Measurements from ENCODE around the gene MYH14. TPM values are rescaled to one million over a fixed set of nuclear protein-coding genes. Genes with fewer than 3 reads are reported as not detected.

The MYH14 gene
- total RNA-seq, 2 donors from 2014 or later: 2.6 to 11.1 TPM

DNA sequence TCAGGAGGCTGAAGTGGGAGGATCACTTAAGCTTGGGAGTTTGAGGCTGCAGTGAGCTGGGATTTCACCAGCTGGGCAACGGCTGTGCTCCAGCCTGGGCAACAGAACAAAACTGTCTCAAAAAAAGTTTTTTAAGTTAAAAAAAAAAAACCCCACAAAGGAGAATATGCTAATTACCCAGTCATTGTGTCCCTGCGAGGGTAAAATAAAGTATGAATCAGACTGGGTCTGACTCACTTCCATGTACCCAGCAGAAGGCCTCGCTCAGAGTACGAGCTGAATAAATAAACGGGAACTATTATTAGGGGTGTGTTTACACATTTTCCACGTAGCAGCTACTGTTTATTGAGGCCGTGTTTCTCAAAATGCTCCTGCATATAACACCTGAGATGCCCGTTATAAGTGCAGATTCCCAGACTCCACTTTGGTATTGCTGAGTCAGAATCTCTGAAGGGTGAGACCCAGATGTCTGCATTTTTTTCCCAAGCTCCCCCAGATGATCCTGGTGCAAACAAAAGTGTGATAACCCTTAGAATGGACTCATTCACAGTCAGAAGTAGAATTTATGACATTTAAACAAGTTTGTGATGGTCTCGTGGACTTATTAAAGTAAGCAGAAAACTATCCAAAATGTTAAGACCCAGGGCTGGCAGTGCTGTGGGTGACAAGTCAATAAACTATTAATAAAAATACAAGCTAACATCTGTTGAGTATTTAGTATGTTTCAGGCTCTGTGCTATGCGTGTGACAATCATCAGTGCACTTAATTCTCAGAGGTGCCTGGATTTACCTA lies 97.6 kb downstream of the MYH14 start:
- no peak overlapping the region for H3K27ac ChIP-seq
- H3K4me3 ChIP-seq: no peak overlapping the region
- TF ChIP-seq CTCF (IDR thresholded peaks at IDR 0.05): no peak
- DNase-seq (ENCODE audit: low spot score) (no peak), ATAC-seq (ENCODE audit: insufficient number of reproducible peaks, low FRiP score, low read depth) (no peak)
- peaks cover 4% of the 10 kb centered on the region for H3K36me3 ChIP-seq
- no peaks in the 10 kb centered on the region for H3K9me3 ChIP-seq
- H3K27me3 ChIP-seq (replicated peaks; ENCODE audit: insufficient read depth): no peaks in the 10 kb centered on the region
- no peaks in the 10 kb centered on the region for H3K4me1 ChIP-seq (ENCODE audit: control insufficient read depth in 1 of 2, low read depth in 2 of 2)

GRCh38 chr19:50301607-50301971 lies 98.2 kb downstream of the MYH14 start:
- Histone ChIP-seq H3K4me1 (ENCODE audit: control insufficient read depth in 1 of 2, low read depth in 2 of 2) (no peaks in the 10 kb centered on the region), H3K36me3 (peaks cover 4% of the 10 kb centered on the region), H3K4me3 (no peak overlapping the region), H3K27me3 (replicated peaks; ENCODE audit: insufficient read depth) (no peaks in the 10 kb centered on the region), H3K27ac (no peak overlapping the region), H3K9me3 (no peaks in the 10 kb centered on the region)
- no peak for DNase-seq (ENCODE audit: low spot score)
- no peak for TF ChIP-seq CTCF (IDR thresholded peaks at IDR 0.05)
- no peak for ATAC-seq (ENCODE audit: insufficient number of reproducible peaks, low FRiP score, low read depth)

GRCh38 chr19:50303558-50303957 lies 100.1 kb downstream of the MYH14 start:
- H3K27ac ChIP-seq: no peak overlapping the region
- H3K4me1 ChIP-seq (ENCODE audit: control insufficient read depth in 1 of 2, low read depth in 2 of 2): no peaks in the 10 kb centered on the region
- H3K36me3 ChIP-seq: peaks cover 4% of the 10 kb centered on the region
- H3K9me3 ChIP-seq: no peaks in the 10 kb centered on the region
- no peak overlapping the region for H3K4me3 ChIP-seq
- TF ChIP-seq CTCF (IDR thresholded peaks at IDR 0.05): no peak
- ATAC-seq (ENCODE audit: insufficient number of reproducible peaks, low FRiP score, low read depth) (no peak), DNase-seq (ENCODE audit: low spot score) (no peak)
- H3K27me3 ChIP-seq (replicated peaks; ENCODE audit: insufficient read depth): no peaks in the 10 kb centered on the region

DNA sequence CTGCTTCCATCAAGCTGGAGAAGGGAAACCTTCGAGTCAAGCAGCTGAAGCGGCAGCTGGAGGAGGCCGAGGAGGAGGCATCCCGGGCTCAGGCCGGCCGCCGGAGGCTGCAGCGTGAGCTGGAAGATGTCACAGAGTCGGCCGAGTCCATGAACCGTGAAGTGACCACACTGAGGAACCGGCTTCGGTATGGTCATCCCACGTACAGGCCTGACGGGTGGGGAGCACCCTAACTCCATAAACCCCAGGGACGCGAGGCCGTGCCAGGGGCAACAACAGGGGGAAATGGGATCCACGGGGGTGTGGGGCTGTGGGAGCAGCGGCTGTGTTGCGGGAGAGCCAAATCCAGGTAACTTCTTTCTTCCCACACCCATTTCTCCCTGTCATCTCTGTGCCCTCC lies 105.6 kb downstream of the MYH14 start:
- H3K9me3 ChIP-seq: no peaks in the 10 kb centered on the region
- ATAC-seq (ENCODE audit: insufficient number of reproducible peaks, low FRiP score, low read depth): no peak
- no peak for DNase-seq (ENCODE audit: low spot score)
- no peaks in the 10 kb centered on the region for H3K4me1 ChIP-seq (ENCODE audit: control insufficient read depth in 1 of 2, low read depth in 2 of 2)
- H3K27ac ChIP-seq: no peak overlapping the region
- H3K36me3 ChIP-seq: no peaks in the 10 kb centered on the region
- no peak overlapping the region for H3K4me3 ChIP-seq
- no peak for TF ChIP-seq CTCF (IDR thresholded peaks at IDR 0.05)
- H3K27me3 ChIP-seq (replicated peaks; ENCODE audit: insufficient read depth): peaks cover 5% of the 10 kb centered on the region

- no peak overlapping the region for H3K27ac ChIP-seq
- DNase-seq (ENCODE audit: low spot score) (no peak), ATAC-seq (ENCODE audit: insufficient number of reproducible peaks, low FRiP score, low read depth) (no peak)
- H3K4me3 ChIP-seq: no peak overlapping the region
- TF ChIP-seq CTCF (IDR thresholded peaks at IDR 0.05): no peak
- H3K27me3 ChIP-seq (replicated peaks; ENCODE audit: insufficient read depth): peaks cover 9% of the 10 kb centered on the region
- no peaks in the 10 kb centered on the region for H3K9me3 ChIP-seq
- H3K4me1 ChIP-seq (ENCODE audit: control insufficient read depth in 1 of 2, low read depth in 2 of 2): no peaks in the 10 kb centered on the region
- no peaks in the 10 kb centered on the region for H3K36me3 ChIP-seq
Measured at GRCh38 chr19:50309396-50310125, 106.1 kb downstream of the MYH14 start.
